NCI-H446 (cell line): ENCODE results near the gene HCCS.
"Not testable (repeated sequence)": the region's sequence is repeated elsewhere in the genome, so short reads cannot be mapped to it uniquely, and the experiment has no call there.

ENCODE experiments used
- DNase-seq, 2 experiments: peaks; one replicate each; lab custom pipeline; 2025; lab: John Stamatoyannopoulos, UW

HCCS gene

GRCh38 chrX:11123087-11123486 is 12.0 kb downstream of the HCCS start:
- not testable (repeated sequence) for DNase-seq

- DNase-seq, result no peak
These were observed 13.0 kb downstream of the HCCS start for GRCh38 chrX:11124112-11124511.

GRCh38 chrX:11125060-11125459 is 13.9 kb downstream of the HCCS start:
- DNase-seq, result no peak

GRCh38 chrX:11129534-11130105 is 18.5 kb downstream of the HCCS start:
- DNase-seq, result no peak

GRCh38 chrX:11130136-11130535 is 19.0 kb downstream of the HCCS start:
- DNase-seq, result no peak

- no peak for DNase-seq
These were observed 20.0 kb downstream of the HCCS start for GRCh38 chrX:11131146-11131545.

- no peak for DNase-seq
These were observed 24.5 kb downstream of the HCCS start for GRCh38 chrX:11135564-11136185.

- peak in 1 of 2 experiments; percentile 34 for DNase-seq
These were observed 26.5 kb downstream of the HCCS start for GRCh38 chrX:11137543-11138139.

GRCh38 chrX:11138498-11139390 is 27.6 kb downstream of the HCCS start:
- DNase-seq, result no peak

- peak; percentile 52 to 75 for DNase-seq
These were observed 33.0 kb downstream of the HCCS start for GRCh38 chrX:11143931-11144678.

- DNase-seq, result no peak
These were observed 35.3 kb downstream of the HCCS start for GRCh38 chrX:11146411-11146810.

GRCh38 chrX:11148401-11148800 is 37.3 kb downstream of the HCCS start:
- no peak for DNase-seq

- no peak for DNase-seq
These were observed 40.8 kb downstream of the HCCS start for GRCh38 chrX:11151799-11152559.

GRCh38 chrX:11159149-11159548 is 48.0 kb downstream of the HCCS start:
- no peak for DNase-seq

GRCh38 chrX:11164433-11164832 is 53.3 kb downstream of the HCCS start:
- DNase-seq, result no peak

- DNase-seq, result no peak
These were observed 60.8 kb downstream of the HCCS start for GRCh38 chrX:11171956-11172355.

GRCh38 chrX:11172415-11172814 is 61.3 kb downstream of the HCCS start:
- DNase-seq, result no peak
